ENCODE results near the gene POLG2. TPM values are rescaled to one million over a fixed set of nuclear protein-coding genes. Genes with fewer than 3 reads are reported as not detected.
"Not testable (repeated sequence)": the region's sequence is repeated elsewhere in the genome, so short reads cannot be mapped to it uniquely, and the experiment has no call there.

POLG2 gene
- total RNA-seq, 1 experiment from 2014 or later: 7.1 TPM

GRCh38 chr17:64505340-64506200, 8.7 kb upstream of the POLG2 start:
- DNase-seq (ENCODE audit: low spot score): peak; percentile 66

GRCh38 chr17:64504769-64505339, 8.0 kb upstream of the POLG2 start:
- DNase-seq (ENCODE audit: low spot score): peak; percentile 47

GRCh38 chr17:64503821-64504768, 7.2 kb upstream of the POLG2 start:
- no peak for DNase-seq (ENCODE audit: low spot score)

- no peak for DNase-seq (ENCODE audit: low spot score)
Measured at GRCh38 chr17:64503341-64503740, 6.5 kb upstream of the POLG2 start.

GRCh38 chr17:64502809-64503208, 6.0 kb upstream of the POLG2 start:
- no peak for DNase-seq (ENCODE audit: low spot score)

GRCh38 chr17:64502021-64502420, 5.2 kb upstream of the POLG2 start:
- no peak for DNase-seq (ENCODE audit: low spot score)

- DNase-seq (ENCODE audit: low spot score): no peak
Measured at GRCh38 chr17:64500862-64501765, 4.3 kb upstream of the POLG2 start.

GRCh38 chr17:64500487-64500859, 3.6 kb upstream of the POLG2 start:
- DNase-seq (ENCODE audit: low spot score): no peak

- no peak for DNase-seq (ENCODE audit: low spot score)
Measured at GRCh38 chr17:64499805-64500486, 3.1 kb upstream of the POLG2 start.

GRCh38 chr17:64498308-64499203, 1.7 kb upstream of the POLG2 start:
- no peak for DNase-seq (ENCODE audit: low spot score)

GRCh38 chr17:64497565-64498035, 746 bp upstream of the POLG2 start:
- no peak for DNase-seq (ENCODE audit: low spot score)

- no peak for DNase-seq (ENCODE audit: low spot score)
Measured at GRCh38 chr17:64496348-64496785, 487 bp downstream of the POLG2 start.

GRCh38 chr17:64495300-64495699, 1.6 kb downstream of the POLG2 start:
- not testable (repeated sequence) for DNase-seq (ENCODE audit: low spot score)

- DNase-seq (ENCODE audit: low spot score): no peak
Measured at GRCh38 chr17:64494121-64494520, 2.7 kb downstream of the POLG2 start.

- DNase-seq (ENCODE audit: low spot score): no peak
Measured at GRCh38 chr17:64492481-64493109, 4.3 kb downstream of the POLG2 start.

- DNase-seq (ENCODE audit: low spot score): no peak
Measured at GRCh38 chr17:64491994-64492393, 4.9 kb downstream of the POLG2 start.

GRCh38 chr17:64491034-64491860, 5.6 kb downstream of the POLG2 start:
- peak; percentile 50 for DNase-seq (ENCODE audit: low spot score)

- DNase-seq (ENCODE audit: low spot score): no peak
Measured at GRCh38 chr17:64488301-64488700, 8.6 kb downstream of the POLG2 start.

Data from A172 (cell line).